Activated naive CD4-positive, alpha-beta T cell treated with Interleukin-2 at 50 U/mL for 16 hours (primary cell): Measurements from ENCODE around the gene LCN15.
"Not testable (repeated sequence)": the region's sequence is repeated elsewhere in the genome, so short reads cannot be mapped to it uniquely, and the experiment has no call there.

Experiments used
- DNase-seq: peaks from one replicate; pipeline ENCODE4 v3.0.0-alpha.2; 2020

LCN15 gene

DNA sequence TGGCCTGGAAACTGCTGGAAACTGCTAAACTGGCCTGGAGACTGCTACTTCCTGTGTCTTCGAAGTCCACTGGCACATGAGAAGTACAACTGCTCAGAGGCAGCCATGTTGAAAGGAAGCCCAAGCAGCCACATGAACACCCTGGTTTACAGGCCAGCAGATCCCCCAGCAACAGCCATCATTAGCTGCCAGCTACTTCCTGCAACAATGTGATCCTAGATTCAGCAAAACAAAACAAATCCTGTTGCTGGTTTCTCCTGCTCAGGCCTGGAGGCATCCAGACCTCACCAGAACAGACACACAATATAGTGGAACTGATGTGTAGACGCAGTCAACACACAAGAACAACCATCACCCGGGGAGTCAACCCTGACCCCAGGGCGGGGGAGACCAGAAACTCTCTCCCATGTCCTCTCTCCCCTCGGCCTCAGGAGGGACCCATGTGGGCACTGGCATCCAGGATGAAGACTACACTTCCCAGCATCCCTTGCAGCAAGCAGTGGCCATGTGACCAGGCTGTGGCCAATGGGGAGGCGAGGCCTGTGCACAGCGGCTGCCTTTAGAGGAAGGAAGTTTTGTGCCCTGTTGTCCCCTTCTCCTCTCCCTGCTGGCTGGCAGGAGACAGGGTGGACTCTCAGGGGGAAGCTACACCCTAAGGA is 9.2 kb upstream of the LCN15 start:
- DNase-seq, result peak; percentile 20

DNA sequence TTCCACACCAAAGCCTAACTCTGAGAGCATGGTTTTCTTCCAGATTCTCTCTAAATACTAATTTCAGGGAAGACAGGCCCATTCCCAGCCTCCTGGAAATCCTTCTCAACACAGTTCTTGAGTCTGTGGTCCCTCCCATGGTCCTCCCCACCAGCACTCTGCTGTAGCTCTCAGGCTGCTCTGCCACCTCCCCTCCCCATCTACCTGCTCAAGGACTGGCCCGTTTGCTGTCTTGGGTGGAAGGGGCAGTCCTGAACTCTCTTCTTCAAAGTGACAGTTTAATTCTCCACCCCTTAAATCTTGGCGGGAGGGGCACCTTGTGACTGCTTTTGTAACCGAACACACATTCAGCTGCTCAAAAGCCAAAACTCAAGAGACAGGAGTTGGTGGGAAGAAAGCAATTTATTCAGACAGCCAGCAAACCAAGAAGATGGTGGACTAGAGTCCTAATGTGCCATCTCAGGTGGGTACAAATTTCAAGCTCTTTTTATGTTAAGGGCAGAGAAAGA is 7.6 kb upstream of the LCN15 start:
- DNase-seq, result no peak

DNA sequence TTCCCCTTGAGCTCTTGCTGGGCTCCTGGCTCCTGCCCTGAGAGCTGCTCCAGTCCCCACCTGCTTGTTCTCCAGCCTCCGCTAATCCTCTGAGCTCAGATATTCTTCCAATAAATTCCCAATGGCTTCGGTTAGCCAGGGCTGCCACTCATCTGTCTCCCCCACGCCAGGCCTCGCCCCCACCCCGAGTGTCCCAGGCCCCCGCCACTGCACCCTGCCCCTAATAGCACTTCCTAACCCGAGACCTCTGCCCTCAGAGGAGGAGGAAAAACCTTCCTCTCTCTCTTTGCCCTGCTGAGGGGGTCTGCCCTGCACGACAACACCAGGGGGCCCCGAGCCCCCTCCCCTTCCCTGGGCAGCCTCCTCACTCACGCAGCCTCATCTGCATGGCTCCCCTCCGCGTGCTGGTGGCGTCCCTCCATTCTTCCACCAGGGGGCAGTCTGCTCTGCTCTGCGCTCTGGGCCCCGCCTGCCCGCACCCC is 5.4 kb upstream of the LCN15 start:
- peak; percentile 57 for DNase-seq

DNA sequence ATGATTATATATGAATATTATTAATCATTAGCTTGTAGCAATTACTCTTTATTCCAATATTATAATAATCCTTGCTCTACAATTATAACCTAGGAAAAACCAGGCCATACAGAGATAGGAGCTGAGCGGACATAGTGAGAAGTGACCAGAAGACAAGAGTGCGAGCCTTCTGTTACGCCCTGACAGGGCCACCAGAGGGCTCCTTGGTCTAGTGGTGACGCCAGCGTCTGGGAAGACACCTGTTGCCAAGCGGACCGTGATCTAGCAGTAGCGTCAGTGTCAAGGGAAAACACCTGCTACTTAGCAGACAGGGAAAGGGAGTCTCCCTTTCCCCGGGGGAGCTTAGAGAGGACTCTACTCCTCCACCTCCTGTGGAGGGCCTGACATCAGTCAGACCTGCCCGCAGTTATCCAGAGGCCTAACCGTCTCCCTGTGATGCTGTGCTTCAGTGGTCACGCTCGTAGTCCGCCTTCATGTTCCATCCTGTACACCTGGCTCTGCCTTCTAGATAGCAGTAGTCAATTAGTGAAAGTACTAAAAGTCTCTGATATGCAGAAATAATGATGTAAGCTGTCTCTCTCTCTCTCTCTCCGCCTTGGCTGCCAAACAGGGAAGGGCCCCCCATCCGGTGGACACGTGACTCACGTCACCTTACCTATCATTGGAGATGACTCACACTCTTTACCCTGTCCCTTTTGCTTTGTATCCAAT is 2.2 kb upstream of the LCN15 start:
- DNase-seq, result peak; percentile 60

DNA sequence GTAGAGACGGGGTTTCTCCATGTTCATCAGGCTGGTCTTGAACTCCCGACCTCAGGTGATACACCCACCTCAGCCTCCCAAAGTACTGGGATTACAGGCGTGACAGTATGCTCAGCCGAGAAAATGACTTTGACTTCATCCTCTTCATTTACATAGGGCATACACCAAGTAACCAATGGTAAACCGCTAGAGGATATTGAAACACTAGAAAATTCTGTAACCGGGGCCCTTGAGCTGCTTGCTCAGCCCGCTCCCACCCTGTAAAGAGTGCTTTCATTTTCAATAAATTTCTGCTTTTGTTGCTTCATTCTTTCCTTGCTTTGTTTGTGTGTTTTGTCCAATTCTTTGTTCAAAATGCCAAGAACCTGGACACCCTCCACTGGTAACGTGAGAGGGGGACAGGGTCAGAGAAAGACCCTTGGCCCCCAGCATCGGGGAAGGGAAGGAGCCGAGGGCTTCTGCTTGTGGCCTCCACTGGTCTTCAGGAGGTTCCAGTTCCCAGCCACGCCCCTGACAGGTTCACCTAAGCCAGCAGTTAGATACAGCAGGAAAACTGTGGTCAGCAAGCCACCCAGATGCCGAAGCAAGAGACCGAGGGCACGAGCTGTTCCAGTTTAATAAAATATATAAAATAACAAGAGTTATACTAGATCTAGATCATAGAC is 1.6 kb upstream of the LCN15 start:
- not testable (repeated sequence) for DNase-seq

DNA sequence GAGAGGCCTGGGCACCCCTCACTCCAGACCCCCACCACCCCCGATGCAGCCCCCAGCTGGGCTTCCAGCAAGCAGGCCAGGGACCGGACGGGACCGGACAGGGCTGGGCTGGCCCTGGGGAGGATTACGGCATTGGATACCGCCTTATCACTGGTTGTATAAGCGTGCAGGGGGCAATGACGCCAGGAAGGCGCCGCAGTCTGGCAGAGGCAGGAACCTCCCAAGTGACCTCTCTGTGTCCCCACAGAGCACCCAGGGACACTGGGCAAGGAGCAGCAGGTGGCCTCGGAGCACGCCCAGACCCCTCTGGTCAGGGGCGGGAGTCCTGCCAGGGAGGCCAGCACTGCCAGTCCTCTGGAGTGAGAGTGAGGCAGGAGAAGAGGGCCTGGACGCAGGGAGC is 723 bp upstream of the LCN15 start:
- DNase-seq, result no peak

DNA sequence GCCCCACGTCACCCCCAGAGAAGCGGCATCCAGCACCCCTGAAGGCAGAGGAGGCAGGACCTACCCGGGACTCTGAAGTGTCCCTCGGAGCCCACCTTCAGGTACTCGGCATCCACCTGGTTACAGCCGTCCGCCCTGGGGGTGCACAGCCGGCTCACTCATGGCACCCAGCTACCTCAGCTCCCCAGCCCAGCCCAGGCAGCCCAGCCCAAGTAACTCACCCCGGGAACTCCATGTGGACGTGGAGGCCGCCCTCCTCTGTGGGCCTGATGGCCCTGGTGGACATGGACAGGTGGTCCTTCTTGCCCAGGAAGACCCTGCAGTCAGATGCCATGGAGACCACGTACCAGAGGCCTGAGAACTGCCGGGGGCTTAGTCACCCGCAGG is 676 bp downstream of the LCN15 start:
- DNase-seq, result no peak

DNA sequence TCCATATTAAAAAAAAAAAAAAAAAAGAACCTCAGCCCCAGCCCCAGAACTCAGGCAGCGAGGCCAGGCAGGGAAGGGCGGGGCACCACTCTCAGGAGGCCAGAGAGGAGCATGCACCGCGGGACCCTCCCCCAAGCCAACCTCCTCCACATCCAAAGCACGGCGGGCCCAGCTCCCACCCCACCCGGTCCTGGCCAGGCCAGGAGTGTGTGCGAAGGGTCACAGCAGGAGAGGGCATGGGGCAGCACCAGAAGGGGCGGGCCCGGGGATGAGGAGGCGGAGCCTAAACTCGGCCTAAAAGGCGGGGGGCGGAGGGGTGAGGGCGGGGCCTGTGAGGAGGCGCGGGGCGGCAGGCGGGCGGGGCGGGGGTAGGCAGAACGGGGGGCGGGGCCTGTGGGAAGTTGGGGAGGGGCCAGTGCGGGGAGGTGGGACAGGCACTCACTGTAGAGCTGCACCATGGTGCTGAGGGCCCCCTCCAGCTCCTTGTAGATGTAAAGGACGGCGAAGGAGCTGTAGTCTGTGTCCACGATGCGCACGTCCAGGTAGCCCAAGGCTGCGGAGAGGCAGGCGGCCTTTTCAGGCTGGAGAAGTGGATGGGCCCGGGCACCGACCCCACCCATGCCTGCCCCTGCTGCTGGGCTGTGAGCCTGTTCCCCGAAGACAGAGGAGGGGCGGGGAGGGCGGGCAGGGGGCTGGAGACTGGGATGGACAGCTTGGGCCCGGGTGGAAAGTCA is 1.2 kb downstream of the LCN15 start:
- DNase-seq, result peak; percentile 40

DNA sequence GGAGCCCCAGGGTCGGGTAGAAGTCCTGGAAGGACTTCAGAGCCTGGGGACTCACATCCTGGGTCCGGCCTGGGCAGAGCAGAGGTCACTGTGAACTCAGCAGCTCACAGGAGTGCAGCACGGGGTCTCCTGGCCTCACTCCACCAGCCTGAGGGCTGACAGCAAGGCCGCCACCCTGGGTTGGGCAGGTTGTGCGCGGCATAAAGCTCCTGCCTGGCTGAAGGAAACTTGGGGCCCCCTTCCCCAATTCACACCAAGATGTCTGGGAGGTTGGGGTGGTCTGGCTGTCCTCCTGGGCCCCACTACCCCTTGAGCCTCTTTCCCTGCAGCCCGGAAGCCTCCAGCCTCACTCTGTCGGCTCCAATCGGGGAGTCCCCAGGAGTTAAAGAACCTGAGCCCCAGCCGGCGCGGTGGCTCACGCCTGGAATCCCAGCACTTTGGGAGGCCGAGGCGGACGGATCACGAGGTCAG is 2.1 kb downstream of the LCN15 start:
- no peak for DNase-seq

DNA sequence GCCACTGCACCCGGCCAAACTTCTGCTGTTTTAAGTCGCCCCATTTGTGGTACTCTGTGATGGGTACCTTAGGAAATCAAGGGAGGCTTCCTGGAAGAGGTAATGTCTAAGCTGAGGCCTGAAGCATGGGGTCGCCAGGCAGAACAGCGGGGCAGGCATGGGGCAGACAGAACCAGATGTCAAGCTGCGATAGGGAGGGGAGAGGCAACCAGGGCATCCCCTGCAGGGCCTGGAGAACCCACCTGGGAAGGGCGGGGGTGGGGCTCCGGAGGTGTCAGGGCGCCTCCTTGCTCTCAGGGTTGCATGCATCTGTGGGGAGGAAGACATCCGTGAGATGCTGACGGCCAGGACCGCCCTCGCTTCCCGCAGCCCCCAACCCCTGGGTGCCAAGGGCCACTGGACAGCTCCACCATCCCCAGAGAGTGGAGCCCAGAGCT is 2.8 kb downstream of the LCN15 start:
- DNase-seq, result no peak

DNA sequence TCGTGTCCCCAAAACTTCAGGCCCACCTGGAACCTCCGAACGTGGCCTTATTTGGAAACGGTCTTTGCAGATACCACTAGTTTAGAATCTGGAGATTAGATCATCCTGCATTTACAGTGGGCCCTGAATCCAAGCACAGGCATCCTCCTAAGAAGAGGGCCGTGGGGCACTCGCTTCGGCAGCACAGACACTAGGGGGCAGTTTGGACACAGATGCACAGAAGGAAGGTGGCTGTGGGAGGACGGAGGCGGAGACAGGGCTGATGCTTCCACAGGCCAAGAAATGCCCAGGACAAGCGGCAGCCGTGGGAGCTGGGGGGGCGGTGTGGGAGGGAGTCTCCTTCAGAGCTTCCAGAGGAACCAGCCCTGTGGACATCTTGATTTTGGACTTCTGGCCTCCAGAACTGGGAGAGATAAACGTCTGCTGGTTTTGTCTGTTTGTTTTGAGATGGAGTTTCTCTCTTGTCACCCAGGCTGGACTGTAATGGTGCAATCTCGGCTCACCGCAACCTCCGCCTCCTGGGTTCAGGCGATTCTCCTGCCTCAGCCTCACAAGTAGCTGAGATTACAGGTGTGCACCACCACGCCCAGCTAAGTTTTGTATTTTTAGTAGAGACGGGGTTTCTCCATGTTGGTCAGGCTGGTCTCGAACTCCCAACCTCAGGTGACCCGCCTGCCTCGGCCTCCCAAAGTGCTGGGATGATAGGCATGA is 3.3 kb downstream of the LCN15 start:
- peak; percentile 28 for DNase-seq

DNA sequence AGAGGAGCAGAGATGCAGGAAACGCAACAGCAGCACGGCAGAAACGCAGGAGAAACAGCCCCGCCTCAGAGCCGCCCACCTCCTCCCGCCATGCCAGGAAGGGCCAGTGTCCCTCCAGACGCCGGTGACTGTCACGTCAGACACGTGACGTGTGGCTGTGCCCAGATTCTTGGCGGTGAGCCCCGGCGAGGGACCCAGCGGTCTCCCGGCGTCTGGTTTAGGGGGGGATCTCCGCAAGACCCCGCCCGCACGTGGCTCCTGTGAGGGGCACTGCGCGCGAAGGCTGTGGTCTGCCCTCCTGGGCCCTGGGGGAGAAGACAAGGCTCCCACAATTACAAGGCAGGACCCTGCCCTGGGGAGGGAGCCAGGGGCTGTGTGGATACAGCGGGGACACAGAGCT is 3.9 kb downstream of the LCN15 start:
- no peak for DNase-seq

DNA sequence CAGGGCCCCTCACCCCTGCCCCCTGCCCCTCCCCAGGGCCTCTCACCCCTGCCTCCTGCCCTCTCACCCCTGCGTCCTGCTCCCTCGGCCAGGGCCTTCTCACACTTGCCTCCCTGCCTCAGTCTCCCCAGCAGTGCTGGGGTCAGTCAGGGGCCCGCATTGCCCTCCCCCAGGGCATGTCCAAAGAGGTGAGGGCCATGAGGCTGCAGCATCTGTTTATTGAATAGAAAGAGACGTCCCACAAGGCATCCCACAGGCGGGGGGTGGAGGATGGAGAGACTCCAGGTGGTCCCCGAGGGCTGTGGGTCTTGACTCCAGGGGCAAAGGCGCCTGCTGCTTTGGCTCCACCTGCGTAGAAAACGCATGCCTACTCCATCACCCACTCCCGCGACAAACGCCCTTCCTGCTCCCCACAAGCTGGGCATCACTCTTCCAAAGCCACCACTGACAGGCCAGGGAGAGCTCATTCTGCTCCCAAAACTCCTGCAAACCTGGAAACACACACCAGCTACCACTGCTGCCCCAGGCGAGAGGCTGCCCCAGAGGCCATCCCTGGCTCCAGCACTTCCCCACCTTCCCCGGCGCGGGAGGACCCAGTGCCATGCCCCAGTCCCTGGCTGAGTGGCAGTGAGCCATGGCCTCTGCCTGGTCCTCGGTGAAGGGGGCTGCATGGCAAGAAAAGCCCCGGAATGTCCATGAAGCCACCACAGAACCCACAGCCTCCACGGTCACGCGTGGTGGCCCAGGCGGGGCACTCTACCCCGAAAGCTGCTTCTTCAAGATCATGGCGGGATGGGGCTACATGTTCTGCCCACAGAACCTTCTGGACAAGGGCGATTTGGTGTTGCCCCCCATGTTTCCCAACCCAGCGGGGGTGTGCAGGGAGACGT is 4.6 kb downstream of the LCN15 start:
- no peak for DNase-seq

DNA sequence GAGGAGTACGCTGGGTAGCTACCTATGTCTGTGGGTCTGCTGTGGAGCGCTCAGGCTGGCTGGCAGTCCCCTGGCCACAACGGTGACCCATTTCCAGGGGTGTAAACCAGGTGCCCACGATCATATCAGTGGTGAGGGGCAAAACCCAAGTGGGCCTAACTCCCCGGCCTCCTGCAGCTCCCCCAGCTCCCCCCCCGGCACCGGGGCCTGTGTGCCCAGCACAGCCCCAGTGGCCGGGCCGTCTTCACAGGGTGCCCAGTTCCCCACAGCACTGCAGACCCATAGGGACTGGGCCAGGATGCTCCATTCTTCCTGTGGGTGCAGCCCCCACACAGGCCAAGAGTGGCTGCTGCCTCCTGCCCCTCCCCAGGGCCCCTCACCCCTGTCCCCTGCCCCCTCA is 5.3 kb downstream of the LCN15 start:
- no peak for DNase-seq

DNA sequence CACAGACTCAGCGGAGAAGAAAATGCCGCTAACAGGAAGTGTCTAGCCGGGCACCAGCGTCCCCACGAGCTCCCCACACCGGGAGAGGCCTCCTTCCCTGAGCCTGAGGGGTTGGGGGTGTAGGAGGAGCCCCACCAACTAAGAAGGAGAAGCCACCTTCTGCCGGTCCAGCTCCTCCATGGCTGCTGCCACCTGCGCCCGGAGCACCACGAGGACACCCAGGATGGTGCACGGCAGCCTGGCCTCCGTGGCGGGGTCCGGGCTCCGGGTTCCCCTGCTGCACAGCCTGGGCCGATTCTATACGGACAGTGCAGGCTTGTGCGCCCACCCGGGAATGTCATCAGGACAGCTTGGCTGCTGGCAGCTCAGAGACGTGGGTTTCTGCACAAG is 6.6 kb downstream of the LCN15 start:
- DNase-seq, result no peak

DNA sequence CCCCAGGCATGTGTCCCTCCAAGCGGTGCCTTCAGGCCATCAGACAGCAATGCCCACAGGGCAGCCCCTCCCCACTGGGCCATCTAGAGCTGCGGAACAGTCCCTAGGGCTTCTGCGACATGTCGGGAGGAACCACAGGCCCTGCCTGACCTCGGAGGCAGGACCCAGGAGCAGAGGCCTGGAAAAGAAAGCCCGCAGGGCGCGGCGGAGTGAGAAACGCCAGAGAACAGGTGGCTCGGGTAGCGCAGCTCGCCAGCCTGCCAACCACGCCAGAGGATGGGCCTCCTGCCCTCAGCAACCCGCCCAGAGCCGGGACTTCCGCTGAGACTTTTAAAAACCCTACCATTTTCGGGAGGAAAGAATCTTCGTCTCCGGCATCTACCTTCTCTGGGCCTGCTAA is 7.0 kb downstream of the LCN15 start:
- no peak for DNase-seq

DNA sequence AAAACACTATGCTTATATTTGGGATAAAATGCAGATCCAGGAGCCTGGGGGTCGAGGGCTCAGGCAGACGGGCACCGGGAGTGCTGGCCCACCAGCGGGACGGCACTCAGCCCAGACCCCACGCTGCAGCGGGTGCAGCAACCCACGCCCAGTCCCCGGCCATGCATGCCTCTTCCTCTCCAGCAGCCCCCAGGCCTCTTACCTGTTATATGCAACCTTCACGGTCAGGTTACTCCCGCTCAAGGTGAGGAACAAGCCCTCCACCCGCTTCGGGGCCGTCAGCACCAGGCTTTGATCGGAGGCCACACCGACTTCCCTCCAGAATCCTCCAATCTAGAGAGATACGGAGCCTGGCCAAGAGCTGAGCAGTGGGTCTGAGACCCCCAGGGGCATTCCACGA is 7.5 kb downstream of the LCN15 start:
- DNase-seq, result no peak

DNA sequence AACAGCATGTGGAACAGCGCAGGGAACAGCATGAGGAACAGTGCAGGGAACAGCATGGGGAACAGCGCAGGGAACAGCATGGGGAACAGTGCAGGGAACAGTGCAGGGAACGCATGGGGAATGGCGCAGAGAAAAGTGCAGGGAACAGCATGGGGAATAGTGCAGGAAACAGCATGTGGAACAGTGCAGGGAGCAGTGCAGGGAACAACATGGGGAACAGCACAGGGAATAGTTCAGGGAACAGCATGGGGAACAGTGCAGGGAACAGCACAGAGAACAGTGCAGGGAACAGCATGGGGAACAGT is 8.2 kb downstream of the LCN15 start:
- no peak for DNase-seq

DNA sequence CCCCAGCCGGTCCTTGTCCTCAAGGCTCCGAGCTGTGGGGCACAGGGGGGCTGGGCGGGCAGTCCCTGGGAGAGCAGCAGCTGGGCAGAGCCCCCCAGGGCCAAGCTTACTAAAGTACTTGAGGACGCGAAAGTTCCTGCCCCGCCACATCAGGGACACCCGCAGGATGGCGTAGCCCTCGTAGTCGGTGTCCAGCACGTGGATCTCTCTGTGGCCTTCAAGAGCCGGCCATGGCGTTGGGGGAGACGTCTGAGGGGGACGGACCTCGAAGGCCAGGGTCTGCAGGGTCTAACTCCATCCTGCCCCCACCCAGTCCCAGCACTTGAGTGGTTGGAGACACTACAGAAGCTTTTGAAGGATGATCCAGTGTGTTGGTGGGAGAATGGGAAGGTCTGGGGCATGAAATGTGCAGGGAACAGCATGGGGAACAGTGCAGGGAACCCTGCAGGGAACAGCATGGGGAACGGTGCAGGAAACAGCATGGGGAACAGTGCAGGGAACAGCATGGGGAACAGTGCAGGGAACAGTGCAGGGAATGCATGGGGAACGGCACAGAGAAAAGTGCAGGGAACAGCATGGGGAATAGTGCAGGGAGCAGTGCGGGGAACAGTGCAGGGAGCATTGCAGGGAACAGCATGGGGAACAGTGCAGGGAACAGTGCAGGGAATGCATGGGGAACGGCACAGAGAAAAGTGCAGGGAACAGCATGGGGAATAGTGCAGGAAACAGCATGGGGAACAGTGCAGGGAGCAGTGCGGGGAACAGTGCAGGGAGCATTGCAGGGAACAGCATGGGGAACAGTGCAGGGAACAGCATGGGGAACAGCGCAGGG is 8.8 kb downstream of the LCN15 start:
- DNase-seq, result not testable (repeated sequence)

DNA sequence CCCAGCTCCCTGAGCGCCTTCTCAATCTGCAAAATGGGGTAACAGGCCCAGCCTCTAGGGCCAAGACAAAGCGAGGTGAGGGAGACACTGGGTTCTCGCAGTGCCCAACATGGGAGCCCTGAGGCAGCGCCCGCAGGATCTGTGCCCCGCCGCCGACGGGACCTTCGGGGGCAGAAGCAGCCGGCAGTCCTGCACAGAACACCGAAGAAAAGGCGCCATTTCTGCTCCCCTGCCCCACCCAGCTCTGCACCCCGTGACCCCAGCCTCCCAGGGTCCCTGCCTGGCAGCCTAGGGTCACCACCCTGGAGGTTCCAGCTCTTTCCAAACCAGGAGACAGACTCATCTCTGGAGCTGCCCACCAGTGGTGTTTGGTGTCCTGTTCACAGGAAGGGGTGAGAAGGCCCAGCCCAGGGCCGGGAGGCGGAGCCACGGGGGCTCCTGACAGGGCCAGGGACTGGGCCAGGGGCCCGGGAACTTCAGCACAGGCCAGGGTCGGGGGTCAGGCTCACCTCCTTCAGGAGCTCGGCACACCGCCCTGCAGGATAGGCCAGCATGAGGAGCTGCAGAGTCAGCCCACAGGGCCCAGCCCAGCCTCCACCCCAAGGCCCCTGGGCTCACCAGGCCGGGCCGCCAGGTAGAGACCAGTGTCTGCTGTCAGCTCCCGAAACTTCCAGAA is 9.6 kb downstream of the LCN15 start:
- DNase-seq, result no peak
